ENCODE data around the gene TIGAR.

TIGAR gene

GRCh38 chr12:4276524-4277204 is 44.3 kb upstream of the TIGAR start:
- H3K9ac ChIP-seq (ENCODE audit: low read length in 5 of 5) = no peak overlapping the region
- peak overlapping the region in 2 of 5 donors; percentile 78 to 84 for H3K4me3 ChIP-seq (ENCODE audit: low read depth in 1 of 5, low read length in 5 of 5)

GRCh38 chr12:4277205-4277543 is 43.8 kb upstream of the TIGAR start:
- no peak overlapping the region for H3K9ac ChIP-seq (ENCODE audit: low read length in 5 of 5)
- peaks cover 3 to 25% (median 5%) of the 10 kb centered on the region in 5 donors for H3K27me3 ChIP-seq (ENCODE audit: control insufficient read depth in 5 of 5, insufficient read depth in 4 of 5, low read length in 5 of 5)
- H3K4me1 ChIP-seq (ENCODE audit: control insufficient read depth in 5 of 5, insufficient read depth in 5 of 5, low read length in 5 of 5) = peaks cover 4 to 90% (median 87%) of the 10 kb centered on the region in 5 donors
- H3K36me3 ChIP-seq (ENCODE audit: control insufficient read depth in 5 of 5, insufficient read depth in 5 of 5, low read length in 5 of 5) = peaks cover 5 to 17% (median 13%) of the 10 kb centered on the region in 5 donors
- H3K9me3 ChIP-seq (ENCODE audit: control insufficient read depth in 5 of 5, low read length in 5 of 5) = no peaks in the 10 kb centered on the region
- H3K4me3 ChIP-seq (ENCODE audit: low read depth in 1 of 5, low read length in 5 of 5) = peak overlapping the region in 1 of 5 donors; percentile 9
- peak overlapping the region; percentile 7 for H3K27ac ChIP-seq (ENCODE audit: low read depth, low read length)

More at GRCh38 chr12:4276524-4277204, 44.3 kb upstream of the TIGAR start:
- H3K36me3 ChIP-seq (ENCODE audit: control insufficient read depth in 5 of 5, insufficient read depth in 5 of 5, low read length in 5 of 5) = peaks cover 5 to 13% (median 10%) of the 10 kb centered on the region in 5 donors
- H3K27me3 ChIP-seq (ENCODE audit: control insufficient read depth in 5 of 5, insufficient read depth in 4 of 5, low read length in 5 of 5) = peaks cover 3 to 27% (median 5%) of the 10 kb centered on the region in 5 donors
- no peaks in the 10 kb centered on the region for H3K9me3 ChIP-seq (ENCODE audit: control insufficient read depth in 5 of 5, low read length in 5 of 5)
- H3K4me1 ChIP-seq (ENCODE audit: control insufficient read depth in 5 of 5, insufficient read depth in 5 of 5, low read length in 5 of 5) = peaks cover 4 to 87% (median 86%) of the 10 kb centered on the region in 5 donors
- H3K27ac ChIP-seq (ENCODE audit: low read depth, low read length) = peak overlapping the region; percentile 7

- peaks cover 5 to 24% (median 19%) of the 10 kb centered on the region in 5 donors for H3K36me3 ChIP-seq (ENCODE audit: control insufficient read depth in 5 of 5, insufficient read depth in 5 of 5, low read length in 5 of 5)
- no peak overlapping the region for H3K4me3 ChIP-seq (ENCODE audit: low read depth in 1 of 5, low read length in 5 of 5)
- H3K9me3 ChIP-seq (ENCODE audit: control insufficient read depth in 5 of 5, low read length in 5 of 5) = no peaks in the 10 kb centered on the region
- H3K27me3 ChIP-seq (ENCODE audit: control insufficient read depth in 5 of 5, insufficient read depth in 4 of 5, low read length in 5 of 5) = peaks cover 1 to 18% (median 2%) of the 10 kb centered on the region in 5 donors
- H3K27ac ChIP-seq (ENCODE audit: low read depth, low read length) = peak overlapping the region; percentile 7
- no peak overlapping the region for H3K9ac ChIP-seq (ENCODE audit: low read length in 5 of 5)
- peaks cover 4 to 88% (median 81%) of the 10 kb centered on the region in 5 donors for H3K4me1 ChIP-seq (ENCODE audit: control insufficient read depth in 5 of 5, insufficient read depth in 5 of 5, low read length in 5 of 5)
These were observed 43.2 kb upstream of the TIGAR start for GRCh38 chr12:4277857-4278256.

- Histone ChIP-seq H3K27ac (ENCODE audit: low read depth, low read length) (no peak overlapping the region), H3K9me3 (ENCODE audit: control insufficient read depth in 5 of 5, low read length in 5 of 5) (no peaks in the 10 kb centered on the region), H3K9ac (ENCODE audit: low read length in 5 of 5) (no peak overlapping the region), H3K4me3 (ENCODE audit: low read depth in 1 of 5, low read length in 5 of 5) (no peak overlapping the region), H3K36me3 (ENCODE audit: control insufficient read depth in 5 of 5, insufficient read depth in 5 of 5, low read length in 5 of 5) (peaks cover 5 to 31% (median 19%) of the 10 kb centered on the region in 5 donors), H3K4me1 (ENCODE audit: control insufficient read depth in 5 of 5, insufficient read depth in 5 of 5, low read length in 5 of 5) (peaks cover 4 to 88% (median 78%) of the 10 kb centered on the region in 5 donors), H3K27me3 (ENCODE audit: control insufficient read depth in 5 of 5, insufficient read depth in 4 of 5, low read length in 5 of 5) (peaks cover 0 to 12% (median 2%) of the 10 kb centered on the region in 5 donors)
These were observed 42.5 kb upstream of the TIGAR start for GRCh38 chr12:4278329-4279197.

GRCh38 chr12:4279198-4279690 is 41.8 kb upstream of the TIGAR start:
- Histone ChIP-seq H3K9ac (ENCODE audit: low read length in 5 of 5) (no peak overlapping the region), H3K27me3 (ENCODE audit: control insufficient read depth in 5 of 5, insufficient read depth in 4 of 5, low read length in 5 of 5) (peaks cover 0 to 5% (median 0%) of the 10 kb centered on the region in 5 donors), H3K4me1 (ENCODE audit: control insufficient read depth in 5 of 5, insufficient read depth in 5 of 5, low read length in 5 of 5) (peaks cover 4 to 83% (median 74%) of the 10 kb centered on the region in 5 donors), H3K9me3 (ENCODE audit: control insufficient read depth in 5 of 5, low read length in 5 of 5) (no peaks in the 10 kb centered on the region), H3K36me3 (ENCODE audit: control insufficient read depth in 5 of 5, insufficient read depth in 5 of 5, low read length in 5 of 5) (peaks cover 5 to 38% (median 22%) of the 10 kb centered on the region in 5 donors), H3K27ac (ENCODE audit: low read depth, low read length) (no peak overlapping the region), H3K4me3 (ENCODE audit: low read depth in 1 of 5, low read length in 5 of 5) (no peak overlapping the region)

- peak overlapping the region in 4 of 5 donors; percentile 26 to 63 (median 36) for H3K9ac ChIP-seq (ENCODE audit: low read length in 5 of 5)
- H3K36me3 ChIP-seq (ENCODE audit: control insufficient read depth in 5 of 5, insufficient read depth in 5 of 5, low read length in 5 of 5) = peaks cover 5 to 47% (median 27%) of the 10 kb centered on the region in 5 donors
- H3K27me3 ChIP-seq (ENCODE audit: control insufficient read depth in 5 of 5, insufficient read depth in 4 of 5, low read length in 5 of 5) = peaks cover 0 to 4% (median 0%) of the 10 kb centered on the region in 5 donors
- peaks cover 4 to 77% (median 64%) of the 10 kb centered on the region in 5 donors for H3K4me1 ChIP-seq (ENCODE audit: control insufficient read depth in 5 of 5, insufficient read depth in 5 of 5, low read length in 5 of 5)
- H3K9me3 ChIP-seq (ENCODE audit: control insufficient read depth in 5 of 5, low read length in 5 of 5) = no peaks in the 10 kb centered on the region
- peak overlapping the region; percentile 76 for H3K27ac ChIP-seq (ENCODE audit: low read depth, low read length)
- peak overlapping the region in 1 of 5 donors; percentile 17 for H3K4me3 ChIP-seq (ENCODE audit: low read depth in 1 of 5, low read length in 5 of 5)
These were observed 40.5 kb upstream of the TIGAR start for GRCh38 chr12:4280351-4281163.

- Histone ChIP-seq H3K27ac (ENCODE audit: low read depth, low read length) (peak overlapping the region; percentile 76), H3K36me3 (ENCODE audit: control insufficient read depth in 5 of 5, insufficient read depth in 5 of 5, low read length in 5 of 5) (peaks cover 5 to 53% (median 28%) of the 10 kb centered on the region in 5 donors), H3K4me3 (ENCODE audit: low read depth in 1 of 5, low read length in 5 of 5) (peak overlapping the region in 1 of 5 donors; percentile 17), H3K9me3 (ENCODE audit: control insufficient read depth in 5 of 5, low read length in 5 of 5) (no peaks in the 10 kb centered on the region), H3K4me1 (ENCODE audit: control insufficient read depth in 5 of 5, insufficient read depth in 5 of 5, low read length in 5 of 5) (peaks cover 4 to 73% (median 57%) of the 10 kb centered on the region in 5 donors), H3K27me3 (ENCODE audit: control insufficient read depth in 5 of 5, insufficient read depth in 4 of 5, low read length in 5 of 5) (no peaks in the 10 kb centered on the region), H3K9ac (ENCODE audit: low read length in 5 of 5) (peak overlapping the region in 4 of 5 donors; percentile 26 to 63 (median 36))
These were observed 39.8 kb upstream of the TIGAR start for GRCh38 chr12:4281173-4281654.

GRCh38 chr12:4282103-4282891 is 38.7 kb upstream of the TIGAR start:
- no peak overlapping the region for H3K27ac ChIP-seq (ENCODE audit: low read depth, low read length)
- H3K9me3 ChIP-seq (ENCODE audit: control insufficient read depth in 5 of 5, low read length in 5 of 5) = no peaks in the 10 kb centered on the region
- H3K36me3 ChIP-seq (ENCODE audit: control insufficient read depth in 5 of 5, insufficient read depth in 5 of 5, low read length in 5 of 5) = peaks cover 5 to 63% (median 35%) of the 10 kb centered on the region in 5 donors
- H3K4me3 ChIP-seq (ENCODE audit: low read depth in 1 of 5, low read length in 5 of 5) = no peak overlapping the region
- peaks cover 2 to 74% (median 57%) of the 10 kb centered on the region in 5 donors for H3K4me1 ChIP-seq (ENCODE audit: control insufficient read depth in 5 of 5, insufficient read depth in 5 of 5, low read length in 5 of 5)
- peak overlapping the region in 1 of 5 donors; percentile 31 for H3K9ac ChIP-seq (ENCODE audit: low read length in 5 of 5)
- no peaks in the 10 kb centered on the region for H3K27me3 ChIP-seq (ENCODE audit: control insufficient read depth in 5 of 5, insufficient read depth in 4 of 5, low read length in 5 of 5)
